Keratinocyte (primary cell): Measurements from ENCODE around the gene TSHZ2. TPM values are rescaled to one million over a fixed set of nuclear protein-coding genes. Genes with fewer than 3 reads are reported as not detected.

ENCODE experiments used
- DNase-seq: peaks from one replicate; pipeline ENCODE4 v3.0.0-alpha.2; 2011; ENCODE audit warnings: low read depth, missing footprints, low spot score
- FAIRE-seq: peaks from 2 replicates; lab custom pipeline; 2011; peaks lifted over from hg19 to GRCh38; lab: Jason Lieb, UNC
- H2AFZ ChIP-seq: 2 replicates; pipeline ENCODE4 v1.6.0; 2012; ENCODE audit warnings: low read length, control low read depth, inconsistent platforms; ENCODE audit not compliant: control insufficient read depth
- H3K27ac ChIP-seq: 2 replicates; pipeline ENCODE4 v1.5.1; 2011; ENCODE audit warnings: low read length; ENCODE audit not compliant: control insufficient read depth, insufficient read depth
- H3K27me3 ChIP-seq: 3 replicates; pipeline ENCODE4 v1.6.0; 2011; ENCODE audit warnings: low read length; ENCODE audit not compliant: control insufficient read depth, insufficient read depth; ENCODE audit errors: extremely low read depth
- H3K36me3 ChIP-seq, 2 experiments: 2 replicates in 1 of 2; 3 replicates in 1 of 2; pipeline ENCODE4 v1.5.1; 2011; ENCODE audit warnings: low read length in 2 of 2, mild to moderate bottlenecking in 1 of 2; ENCODE audit not compliant: control insufficient read depth in 2 of 2, insufficient read depth in 2 of 2; ENCODE audit errors: extremely low read depth in 1 of 2
- H3K4me1 ChIP-seq: 3 replicates; pipeline ENCODE4 v1.5.1; 2011; ENCODE audit warnings: low read length; ENCODE audit not compliant: control insufficient read depth, insufficient read depth; ENCODE audit errors: extremely low read depth
- H3K4me2 ChIP-seq: 3 replicates; pipeline ENCODE4 v1.6.0; 2011; ENCODE audit warnings: low read depth, low read length; ENCODE audit not compliant: control insufficient read depth, insufficient read depth; ENCODE audit errors: extremely low read depth
- H3K4me3 ChIP-seq, 3 experiments: fragments of 200-600 bp in 1 of 3; sonication (generic) in 1 of 3; 2 replicates in 2 of 3; 3 replicates in 1 of 3; pipeline ENCODE4 v1.5.1; 2011 to 2016; ENCODE audit warnings: low read length in 3 of 3, mild to moderate bottlenecking in 3 of 3, control low read depth in 2 of 3, inconsistent platforms in 1 of 3, low read depth in 1 of 3, mixed read lengths in 1 of 3, mixed run types in 1 of 3, moderate library complexity in 1 of 3; ENCODE audit not compliant: control insufficient read depth in 2 of 3, insufficient read depth in 2 of 3; ENCODE audit errors: extremely low read depth in 1 of 3
- H3K79me2 ChIP-seq: 2 replicates; pipeline ENCODE4 v1.6.0; 2012; ENCODE audit warnings: low read length; ENCODE audit not compliant: control insufficient read depth, insufficient read depth
- H3K9ac ChIP-seq: 3 replicates; pipeline ENCODE4 v1.6.0; 2011; ENCODE audit warnings: low read length; ENCODE audit not compliant: control insufficient read depth, insufficient read depth; ENCODE audit errors: extremely low read depth
- H3K9me1 ChIP-seq: 3 replicates; pipeline ENCODE4 v1.6.0; 2011; ENCODE audit warnings: low read length; ENCODE audit not compliant: control insufficient read depth, insufficient read depth; ENCODE audit errors: extremely low read depth
- H3K9me3 ChIP-seq: 2 replicates; pipeline ENCODE4 v1.5.1; 2012; ENCODE audit warnings: low read depth, low read length; ENCODE audit not compliant: control insufficient read depth
- H4K20me1 ChIP-seq: 3 replicates; pipeline ENCODE4 v1.6.0; 2011; ENCODE audit warnings: low read length; ENCODE audit not compliant: control insufficient read depth, insufficient read depth; ENCODE audit errors: extremely low read depth
- EZH2 ChIP-seq: IDR thresholded peaks from one replicate; pipeline ENCODE4 v1.6.1; 2012; ENCODE audit warnings: inconsistent platforms, mild to moderate bottlenecking, low read length, moderate library complexity
- dilution Hi-C: fragments of 300-500 bp; cut with MboI; formaldehyde crosslinking; loops from one replicate; pipeline ENCODE4 v1.7.0; 2020; ENCODE audit warnings: low sequenced_read_pairs; ENCODE audit not compliant: extremely low pct_ligation_motif_present
- polyA plus RNA-seq, 5 experiments: library from polyadenylated mRNA; depleted of rRNA in 3 of 5; stranded (reverse) in 3 of 5; stranded (forward) in 1 of 5; unstranded in 1 of 5; fragments of >200 nt; gene quantifications; 1 replicate in 1 of 5; 2 replicates in 3 of 5; 3 replicates in 1 of 5; pipeline versions ENCODE4 v1.2.1 to v1.2.3, GENCODE V29; 2011 to 2012; ENCODE audit warnings: missing spikeins in 2 of 5, low read depth in 1 of 5, low replicate concordance in 1 of 5
- TF ChIP-seq, protein P1 (sequence below), 3 experiments: IDR thresholded peaks in 1 of 3; conservative IDR thresholded peaks in 1 of 3; optimal IDR thresholded peaks in 1 of 3; 2 replicates in 2 of 3; 3 replicates in 1 of 3; pipeline versions ENCODE3 to v1.5.1; 2011; ENCODE audit warnings: low read length in 3 of 3, mild to moderate bottlenecking in 3 of 3, moderate library complexity in 2 of 3, control low read depth in 1 of 3, inconsistent platforms in 1 of 3; ENCODE audit not compliant: insufficient read depth in 2 of 3; ENCODE audit errors: extremely low read depth in 1 of 3

TSHZ2 gene
- polyA plus RNA-seq, 1 donor (not counting 4 experiments of a cell fraction or from before 2014, with no cell fraction given) = 1.1 TPM

DNA sequence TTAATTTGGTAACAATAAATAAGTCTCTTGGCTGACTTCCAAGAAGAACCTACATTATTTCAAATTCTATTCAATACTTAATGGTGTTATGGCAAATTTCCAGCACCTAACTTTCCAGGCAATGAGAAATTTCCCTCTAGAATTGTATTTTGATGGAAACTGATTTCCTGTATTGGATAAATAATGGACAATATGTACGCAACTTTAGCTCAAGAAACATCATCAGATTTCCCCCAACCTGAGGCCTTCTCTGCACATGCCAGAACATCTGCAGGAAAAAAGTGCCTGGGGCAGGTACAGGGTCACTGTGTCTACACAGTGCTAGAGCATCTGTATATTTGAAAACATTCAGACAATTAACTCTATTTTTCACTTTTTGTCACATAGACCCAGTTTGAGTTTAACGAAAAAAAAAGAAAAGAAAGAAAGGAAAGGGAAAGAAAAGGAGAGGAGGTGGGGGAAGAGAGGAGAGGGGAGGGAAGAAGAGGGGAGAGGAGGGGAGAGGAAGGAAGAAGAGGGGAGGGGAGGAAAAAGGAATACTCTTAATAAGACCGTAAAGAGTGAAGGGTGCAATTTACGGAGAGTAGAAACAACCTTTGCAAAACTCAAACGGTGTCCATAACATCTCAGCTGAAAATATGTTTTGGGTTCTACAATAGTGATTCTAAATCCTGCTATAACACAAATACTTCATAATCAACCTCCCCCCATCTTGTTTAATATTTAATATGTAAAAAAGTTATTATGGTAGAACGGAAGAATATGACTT lies 130.0 kb downstream of the TSHZ2 start:
- no peaks in the 10 kb centered on the region for H3K79me2 ChIP-seq
- FAIRE-seq (no peak), DNase-seq (no peak)
- H3K4me1 ChIP-seq = no peaks in the 10 kb centered on the region
- H2AFZ ChIP-seq = no peak overlapping the region
- TF ChIP-seq EZH2 = no peak
- TF ChIP-seq, protein P1, sequence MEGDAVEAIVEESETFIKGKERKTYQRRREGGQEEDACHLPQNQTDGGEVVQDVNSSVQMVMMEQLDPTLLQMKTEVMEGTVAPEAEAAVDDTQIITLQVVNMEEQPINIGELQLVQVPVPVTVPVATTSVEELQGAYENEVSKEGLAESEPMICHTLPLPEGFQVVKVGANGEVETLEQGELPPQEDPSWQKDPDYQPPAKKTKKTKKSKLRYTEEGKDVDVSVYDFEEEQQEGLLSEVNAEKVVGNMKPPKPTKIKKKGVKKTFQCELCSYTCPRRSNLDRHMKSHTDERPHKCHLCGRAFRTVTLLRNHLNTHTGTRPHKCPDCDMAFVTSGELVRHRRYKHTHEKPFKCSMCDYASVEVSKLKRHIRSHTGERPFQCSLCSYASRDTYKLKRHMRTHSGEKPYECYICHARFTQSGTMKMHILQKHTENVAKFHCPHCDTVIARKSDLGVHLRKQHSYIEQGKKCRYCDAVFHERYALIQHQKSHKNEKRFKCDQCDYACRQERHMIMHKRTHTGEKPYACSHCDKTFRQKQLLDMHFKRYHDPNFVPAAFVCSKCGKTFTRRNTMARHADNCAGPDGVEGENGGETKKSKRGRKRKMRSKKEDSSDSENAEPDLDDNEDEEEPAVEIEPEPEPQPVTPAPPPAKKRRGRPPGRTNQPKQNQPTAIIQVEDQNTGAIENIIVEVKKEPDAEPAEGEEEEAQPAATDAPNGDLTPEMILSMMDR (optimal IDR thresholded peaks at IDR 0.05 in 1 of 3, IDR thresholded peaks at IDR 0.05 in 1 of 3, conservative IDR thresholded peaks at IDR 0.05 in 1 of 3; ENCODE audit: extremely low read depth in 1 of 3, insufficient read depth in 2 of 3, low read length in 3 of 3) = no peak
- H3K36me3 ChIP-seq = no peaks in the 10 kb centered on the region
- no peak overlapping the region for H3K27ac ChIP-seq
- no peak overlapping the region for H3K4me3 ChIP-seq
- H3K9me3 ChIP-seq = no peaks in the 10 kb centered on the region
- dilution Hi-C loops = no loop called here
- H3K9me1 ChIP-seq = no peaks in the 10 kb centered on the region
- H4K20me1 ChIP-seq = no peaks in the 10 kb centered on the region
- no peaks in the 10 kb centered on the region for H3K27me3 ChIP-seq
- H3K4me2 ChIP-seq = no peak overlapping the region
- no peak overlapping the region for H3K9ac ChIP-seq

DNA sequence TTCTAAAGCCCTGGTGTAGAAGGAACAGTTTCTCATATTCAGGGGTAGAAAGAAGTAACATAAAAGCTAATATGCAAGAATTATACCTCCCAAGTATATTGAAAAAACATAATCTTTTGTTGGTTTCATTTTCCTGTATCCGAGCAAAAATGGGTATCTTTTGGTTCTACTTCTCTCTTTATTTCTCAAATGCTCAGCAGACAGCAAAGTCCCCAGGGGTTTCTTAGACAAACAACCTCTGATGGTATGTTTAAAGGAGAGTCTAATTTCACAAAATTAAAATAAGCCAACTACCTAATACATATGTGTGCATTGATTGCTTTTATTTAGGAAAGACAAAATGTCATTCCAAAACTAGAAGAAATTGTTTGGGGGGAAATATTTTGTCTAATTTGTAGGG lies 131.0 kb downstream of the TSHZ2 start:
- Histone ChIP-seq H3K27me3 (no peaks in the 10 kb centered on the region), H3K9me1 (no peaks in the 10 kb centered on the region), H3K9me3 (no peaks in the 10 kb centered on the region), H3K27ac (no peak overlapping the region), H2AFZ (no peak overlapping the region), H3K4me3 (no peak overlapping the region), H3K4me1 (no peaks in the 10 kb centered on the region), H3K36me3 (no peaks in the 10 kb centered on the region), H3K4me2 (no peak overlapping the region), H3K9ac (no peak overlapping the region), H3K79me2 (no peaks in the 10 kb centered on the region), H4K20me1 (no peaks in the 10 kb centered on the region)
- dilution Hi-C loops = no loop called here
- FAIRE-seq (no peak), DNase-seq (no peak)
- TF ChIP-seq EZH2 = no peak
- TF ChIP-seq, protein P1 (optimal IDR thresholded peaks at IDR 0.05 in 1 of 3, IDR thresholded peaks at IDR 0.05 in 1 of 3, conservative IDR thresholded peaks at IDR 0.05 in 1 of 3; ENCODE audit: extremely low read depth in 1 of 3, insufficient read depth in 2 of 3, low read length in 3 of 3) = no peak
